HG03135 (cell line): Measurements from ENCODE around the gene CD101.
"Not testable (repeated sequence)": the region's sequence is repeated elsewhere in the genome, so short reads cannot be mapped to it uniquely, and the experiment has no call there.

Experiments
- ATAC-seq: cut with Tn5 transposase; IDR thresholded peaks from one replicate; pipeline ENCODE4 v1.9.1; 2021; ENCODE audit warnings: mild to moderate bottlenecking, moderate library complexity; ENCODE audit not compliant: unreplicated experiment

Gene CD101, protein sequence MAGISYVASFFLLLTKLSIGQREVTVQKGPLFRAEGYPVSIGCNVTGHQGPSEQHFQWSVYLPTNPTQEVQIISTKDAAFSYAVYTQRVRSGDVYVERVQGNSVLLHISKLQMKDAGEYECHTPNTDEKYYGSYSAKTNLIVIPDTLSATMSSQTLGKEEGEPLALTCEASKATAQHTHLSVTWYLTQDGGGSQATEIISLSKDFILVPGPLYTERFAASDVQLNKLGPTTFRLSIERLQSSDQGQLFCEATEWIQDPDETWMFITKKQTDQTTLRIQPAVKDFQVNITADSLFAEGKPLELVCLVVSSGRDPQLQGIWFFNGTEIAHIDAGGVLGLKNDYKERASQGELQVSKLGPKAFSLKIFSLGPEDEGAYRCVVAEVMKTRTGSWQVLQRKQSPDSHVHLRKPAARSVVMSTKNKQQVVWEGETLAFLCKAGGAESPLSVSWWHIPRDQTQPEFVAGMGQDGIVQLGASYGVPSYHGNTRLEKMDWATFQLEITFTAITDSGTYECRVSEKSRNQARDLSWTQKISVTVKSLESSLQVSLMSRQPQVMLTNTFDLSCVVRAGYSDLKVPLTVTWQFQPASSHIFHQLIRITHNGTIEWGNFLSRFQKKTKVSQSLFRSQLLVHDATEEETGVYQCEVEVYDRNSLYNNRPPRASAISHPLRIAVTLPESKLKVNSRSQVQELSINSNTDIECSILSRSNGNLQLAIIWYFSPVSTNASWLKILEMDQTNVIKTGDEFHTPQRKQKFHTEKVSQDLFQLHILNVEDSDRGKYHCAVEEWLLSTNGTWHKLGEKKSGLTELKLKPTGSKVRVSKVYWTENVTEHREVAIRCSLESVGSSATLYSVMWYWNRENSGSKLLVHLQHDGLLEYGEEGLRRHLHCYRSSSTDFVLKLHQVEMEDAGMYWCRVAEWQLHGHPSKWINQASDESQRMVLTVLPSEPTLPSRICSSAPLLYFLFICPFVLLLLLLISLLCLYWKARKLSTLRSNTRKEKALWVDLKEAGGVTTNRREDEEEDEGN

GRCh38 chr1:117001254-117001927 lies at the start of gene CD101:
TSS of gene CD101 (plus strand) at chr1:117001760. CDS start at chr1:117001818, 58 bp downstream.
- peak; percentile 93 for ATAC-seq

GRCh38 chr1:116952738-116953275 lies 48.8 kb upstream of the CD101 start:
- ATAC-seq = no peak

GRCh38 chr1:116954440-116954839 lies 47.1 kb upstream of the CD101 start:
- ATAC-seq = no peak

DNA sequence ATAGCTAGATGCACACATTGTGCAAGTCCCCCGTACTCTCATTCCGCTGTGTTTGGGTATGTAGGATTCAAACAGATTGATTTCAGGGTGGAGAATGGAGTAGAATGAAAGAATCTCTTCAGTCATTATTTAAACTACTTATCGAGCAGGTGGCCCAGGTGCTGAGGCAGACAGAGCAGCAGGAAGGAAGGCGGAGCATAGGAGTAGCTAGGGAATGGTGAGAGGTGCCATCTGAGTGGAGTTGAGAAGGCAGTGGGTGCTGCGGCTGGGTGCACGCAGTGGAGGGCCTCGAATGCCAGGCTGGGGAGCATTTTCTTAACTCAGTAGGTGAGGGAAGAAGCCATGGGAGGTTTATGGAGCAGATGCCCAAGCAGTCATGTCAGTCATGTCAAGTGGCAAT lies 45.2 kb upstream of the CD101 start:
- no peak for ATAC-seq

GRCh38 chr1:116957646-116958045 lies 43.9 kb upstream of the CD101 start:
- no peak for ATAC-seq

GRCh38 chr1:116958110-116958509 lies 43.5 kb upstream of the CD101 start:
- no peak for ATAC-seq

DNA sequence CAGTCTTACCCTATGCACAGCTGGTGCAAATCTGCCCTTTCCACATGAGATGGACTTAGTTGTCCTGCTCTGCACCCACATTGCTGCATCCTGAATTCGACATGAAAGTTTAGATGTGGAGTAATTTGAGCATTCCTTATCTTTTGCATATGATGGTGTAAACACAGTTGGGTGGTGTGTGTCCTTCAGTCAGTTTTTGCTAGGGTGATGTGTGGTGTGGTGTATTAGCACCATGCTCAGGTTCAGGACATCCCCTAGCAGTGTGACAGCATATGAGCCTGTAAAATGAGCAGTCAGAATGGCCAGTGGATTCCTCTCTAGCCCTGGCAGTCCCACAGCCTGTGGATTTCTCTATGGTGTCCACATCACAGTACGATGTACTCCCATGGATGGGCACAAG lies 42.6 kb upstream of the CD101 start:
- ATAC-seq = no peak

DNA sequence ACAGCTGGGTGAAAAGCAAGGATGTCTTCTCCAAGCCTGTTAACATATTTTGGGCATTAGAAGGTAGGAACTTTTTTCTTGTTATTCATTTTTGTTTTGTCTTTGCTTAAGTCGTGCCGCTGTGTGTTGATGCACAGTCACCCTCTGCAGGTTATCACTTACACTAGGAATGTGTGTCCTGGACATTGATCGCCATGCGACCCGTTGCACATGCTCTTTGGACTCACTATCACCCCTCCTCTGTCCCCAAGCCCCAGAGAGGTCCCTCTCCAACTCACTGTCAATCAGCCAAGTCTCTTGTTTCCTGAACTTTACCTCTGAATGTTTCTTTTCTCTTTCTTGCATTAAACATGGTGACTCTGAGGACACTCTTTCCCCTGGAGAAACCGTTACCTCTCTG lies 40.0 kb upstream of the CD101 start:
- ATAC-seq = no peak

- ATAC-seq = no peak
Measured at GRCh38 chr1:116962987-116963639, 38.4 kb upstream of the CD101 start.

GRCh38 chr1:116966791-116967190 lies 34.8 kb upstream of the CD101 start:
- ATAC-seq = no peak

GRCh38 chr1:116968724-116969123 lies 32.8 kb upstream of the CD101 start:
- no peak for ATAC-seq

- ATAC-seq = no peak
Measured at GRCh38 chr1:116971258-116971860, 30.2 kb upstream of the CD101 start.

DNA sequence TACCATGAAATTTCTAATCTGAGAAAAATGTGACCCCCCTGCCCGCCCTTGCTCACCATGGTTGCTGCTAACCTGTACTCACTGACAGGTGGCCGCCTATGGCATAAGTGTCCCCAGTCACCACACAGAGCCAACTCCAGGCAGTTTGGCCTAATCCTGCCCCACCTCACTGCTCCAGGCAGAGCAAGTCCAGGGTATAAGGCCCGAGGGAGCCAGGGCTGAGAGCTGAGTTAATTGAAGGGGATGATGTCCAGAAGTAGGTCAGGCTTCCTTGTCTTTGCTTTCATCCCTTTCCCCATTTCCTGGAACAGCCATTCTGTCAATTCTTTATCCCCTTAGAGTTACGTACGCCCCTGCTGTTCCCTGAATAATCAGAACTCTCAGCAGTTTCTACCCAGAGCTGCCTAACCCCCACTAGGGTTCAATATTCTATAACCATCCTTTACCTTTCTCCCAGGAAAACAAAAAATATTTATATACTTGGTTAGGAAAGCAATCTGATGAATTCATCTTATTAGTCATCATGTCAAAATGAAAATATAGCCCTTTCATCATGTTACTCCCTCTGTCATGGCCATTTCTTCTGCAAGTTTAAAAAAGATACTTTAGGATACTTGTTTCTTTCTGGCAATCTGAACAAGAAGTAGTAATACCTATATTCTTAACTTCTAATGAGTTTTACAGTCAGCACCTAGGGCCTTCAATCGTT lies 29.4 kb upstream of the CD101 start:
- ATAC-seq = no peak

DNA sequence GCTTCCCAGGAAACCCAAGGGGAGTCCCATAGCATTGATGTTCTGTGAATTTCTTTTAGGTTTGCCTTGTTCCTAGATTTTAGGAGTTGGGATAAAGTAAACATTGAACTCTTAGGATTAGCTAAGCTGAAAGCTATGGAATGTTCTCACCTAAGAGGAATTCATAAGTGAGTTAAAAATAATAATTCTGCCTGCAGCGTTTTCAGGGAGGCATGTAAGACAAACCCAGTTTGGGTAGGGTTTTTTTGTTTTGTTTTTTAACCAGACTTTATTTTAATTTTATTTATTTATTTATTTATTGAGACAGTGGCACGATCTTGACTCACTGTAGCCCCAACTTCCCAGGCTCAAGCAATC lies 28.9 kb upstream of the CD101 start:
- no peak for ATAC-seq

- ATAC-seq = not testable (repeated sequence)
Measured at GRCh38 chr1:116980309-116980708, 21.3 kb upstream of the CD101 start.

GRCh38 chr1:116981521-116982037 lies 20.0 kb upstream of the CD101 start:
- ATAC-seq = no peak

GRCh38 chr1:116982319-116983004 lies 19.1 kb upstream of the CD101 start:
- no peak for ATAC-seq

DNA sequence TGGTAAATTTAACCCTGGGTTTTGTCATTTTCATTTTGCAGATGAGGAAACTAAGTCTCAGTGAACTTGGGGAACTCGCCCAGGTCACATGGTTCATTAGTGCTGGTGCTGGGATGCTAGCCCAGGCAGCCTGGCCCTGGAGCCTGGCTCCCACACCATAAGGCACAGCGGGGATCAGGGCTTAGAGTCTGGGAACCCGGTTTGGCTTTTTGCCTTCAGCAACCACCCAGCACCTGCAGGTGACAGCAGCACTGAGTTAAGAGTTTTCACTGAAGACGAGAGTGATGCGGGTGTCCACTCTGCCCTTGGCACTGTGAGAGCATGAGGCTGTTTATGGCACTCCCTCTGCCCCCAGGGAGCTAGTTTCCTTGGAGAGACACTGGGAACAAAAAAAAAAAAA lies 18.4 kb upstream of the CD101 start:
- no peak for ATAC-seq

DNA sequence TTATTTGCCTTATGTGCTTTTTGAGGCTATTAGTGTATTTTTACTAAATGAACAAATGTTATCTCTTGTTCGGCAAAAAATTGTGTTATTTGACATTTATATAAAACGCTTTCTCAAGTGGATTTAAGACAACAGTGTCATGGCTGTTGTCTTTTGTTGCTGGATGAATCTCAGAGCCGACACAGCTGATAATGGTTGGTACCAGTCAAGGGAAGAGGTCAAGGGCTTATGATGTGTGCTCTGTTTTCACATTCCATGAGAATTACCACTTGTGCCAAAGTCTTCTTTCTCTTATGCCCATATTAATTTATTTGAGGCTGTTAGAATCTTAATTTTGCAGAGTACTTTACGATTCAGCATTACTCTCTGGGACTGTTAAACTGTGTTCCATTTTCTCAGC lies 17.9 kb upstream of the CD101 start:
- ATAC-seq = no peak
